Activated CD4-positive, CD25-positive, alpha-beta regulatory T cell treated with anti-CD3 and anti-CD28 coated beads, Interleukin-2, amount 50 U/mL, for 16 hours (primary cell): ENCODE measurements around the gene IFITM10.

Source experiments
- DNase-seq: peaks from one replicate; pipeline ENCODE4 v3.0.0-alpha.2; 2020; ENCODE audit warnings: low read depth, low spot score

IFITM10 gene

DNA sequence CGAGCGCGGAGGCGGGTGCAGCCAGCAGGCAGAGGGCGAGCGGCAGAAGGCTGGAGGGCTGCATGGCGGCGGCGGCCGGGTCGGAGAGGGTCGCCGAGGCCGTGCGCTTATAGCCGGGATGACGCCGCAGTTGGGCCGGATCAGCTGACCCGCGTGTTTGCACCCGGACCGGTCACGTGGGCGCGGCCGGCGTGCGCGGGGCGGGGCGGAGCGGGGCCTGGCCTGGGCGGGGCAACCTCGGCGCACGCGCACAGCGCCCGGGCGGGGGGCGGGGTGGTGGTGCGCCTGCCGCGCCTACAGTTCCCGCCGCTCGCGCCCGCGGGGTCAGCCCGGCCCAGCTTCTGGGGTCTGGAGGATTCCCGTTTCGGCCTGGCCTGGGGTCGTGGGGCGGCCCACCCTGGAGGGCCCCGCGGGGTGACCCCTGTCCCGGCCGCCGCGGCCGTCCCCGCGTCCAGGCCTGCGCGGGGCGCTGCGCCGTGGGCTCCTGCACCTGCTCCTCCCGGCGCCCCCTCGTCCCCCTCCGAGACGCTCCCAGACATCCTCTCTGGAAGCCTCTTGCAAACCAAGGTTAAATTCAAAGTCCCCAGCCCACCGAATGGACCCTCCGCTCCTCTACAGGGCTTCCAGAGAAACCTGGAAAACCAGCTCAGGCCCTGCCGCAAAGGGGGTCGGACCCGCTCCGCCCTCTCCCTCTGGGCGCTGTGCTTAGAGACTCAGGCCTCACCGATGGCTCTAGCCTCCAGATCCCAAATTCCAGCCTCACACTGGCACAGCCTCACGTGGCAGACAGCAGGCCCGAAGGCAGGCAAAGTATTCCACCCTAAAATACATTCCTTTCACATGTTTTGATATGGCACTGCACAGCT lies 13.6 kb upstream of the IFITM10 start, which contains the start of gene CTSD:
CTSD (minus strand) TSS at position 132 of the 866 bp plus-strand sequence; CDS start at position 64, 68 bp downstream.
- peak; percentile 78 for DNase-seq

DNA sequence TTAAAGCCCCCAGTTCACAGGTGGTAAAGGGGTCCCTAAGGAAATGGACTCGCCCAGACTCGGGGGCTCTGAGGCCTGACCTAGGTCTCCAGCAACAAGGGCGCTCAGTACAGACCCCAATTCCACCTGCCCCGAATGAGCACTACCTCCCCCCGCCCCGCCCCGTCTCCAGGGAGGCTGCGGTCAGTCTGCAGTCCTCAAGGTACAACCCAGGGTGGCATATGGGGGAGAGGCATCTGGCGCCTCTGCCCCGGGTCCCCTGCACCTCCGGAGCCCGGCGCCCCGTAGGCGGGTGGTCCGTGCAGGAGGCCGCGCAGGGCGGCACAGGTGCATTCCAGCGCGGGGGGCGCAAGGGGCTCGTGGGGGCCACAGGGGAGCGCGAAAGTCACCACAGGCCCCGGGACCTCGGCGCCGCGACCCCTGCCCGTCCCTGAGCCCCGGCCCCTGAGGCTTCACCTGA lies 13.0 kb upstream of the IFITM10 start:
- DNase-seq = no peak

DNA sequence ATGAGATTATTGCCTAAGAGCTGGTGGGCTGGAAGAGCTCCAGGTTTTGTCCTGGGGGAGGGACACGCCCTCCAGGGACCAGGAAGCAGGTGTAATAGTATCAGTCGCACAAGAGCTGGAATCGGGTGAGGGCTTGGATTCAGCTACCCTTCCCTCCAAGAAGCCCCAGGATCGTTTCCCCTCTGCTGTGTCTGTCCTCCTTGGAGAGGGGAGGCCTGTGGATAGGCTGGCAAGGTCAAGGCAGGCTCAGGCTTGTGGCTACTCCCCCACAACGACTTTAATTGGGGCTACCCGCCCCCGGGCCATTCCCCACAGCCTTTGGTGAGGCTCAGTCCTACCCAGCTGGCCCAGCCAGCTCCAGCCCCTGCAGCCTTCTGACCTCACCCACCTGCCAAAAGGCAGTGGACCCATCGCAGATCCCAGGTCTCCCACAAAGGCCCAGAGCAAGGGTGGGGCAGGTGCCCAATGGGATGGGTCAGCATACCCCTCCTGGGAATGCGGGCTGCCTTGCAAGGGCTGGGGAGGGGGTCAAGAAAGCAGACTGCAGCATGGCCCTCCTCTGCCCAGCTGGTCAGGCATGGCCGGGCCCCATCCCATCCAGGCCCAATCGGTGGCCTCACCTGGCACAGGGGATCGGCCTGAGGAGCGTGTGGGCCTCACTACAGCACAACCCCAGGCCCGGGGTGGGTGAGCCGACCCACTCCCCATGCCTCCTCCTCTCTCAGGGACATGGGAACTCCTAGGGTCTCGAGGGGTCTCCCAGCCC lies 12.3 kb upstream of the IFITM10 start:
- DNase-seq = no peak

DNA sequence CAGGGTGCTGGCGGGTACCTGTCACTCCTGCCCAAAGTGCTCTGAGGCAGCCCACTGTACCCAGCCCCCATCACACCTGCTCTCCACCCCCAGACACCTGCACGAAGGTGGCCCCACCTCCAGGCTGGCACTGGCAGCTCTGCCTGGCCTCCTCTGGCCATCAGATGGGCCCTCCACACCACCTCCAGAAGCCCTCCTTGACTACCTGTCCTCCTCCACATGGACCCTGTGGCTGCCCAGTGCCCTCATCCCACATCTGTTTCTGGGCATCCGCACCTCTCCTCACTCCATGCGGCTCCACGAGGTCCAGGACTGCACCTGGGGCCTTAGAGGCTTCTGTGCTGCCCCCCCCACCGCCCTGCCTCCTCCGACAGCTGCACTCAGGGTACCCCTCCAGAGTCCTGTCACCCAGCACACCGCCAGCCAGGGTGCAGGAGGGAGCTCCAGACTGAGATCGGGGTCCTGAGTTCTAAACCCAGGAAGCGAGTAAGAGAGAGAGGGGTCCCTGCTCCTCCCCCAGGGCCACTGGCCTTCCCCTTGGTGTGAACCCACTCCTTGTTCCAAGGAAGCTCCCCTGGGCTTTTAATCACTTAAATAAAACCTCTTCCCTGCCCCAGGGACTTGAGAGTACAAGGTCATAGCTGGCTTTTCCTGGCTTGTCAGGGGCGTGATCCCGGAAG lies 11.6 kb upstream of the IFITM10 start:
- DNase-seq = no peak

DNA sequence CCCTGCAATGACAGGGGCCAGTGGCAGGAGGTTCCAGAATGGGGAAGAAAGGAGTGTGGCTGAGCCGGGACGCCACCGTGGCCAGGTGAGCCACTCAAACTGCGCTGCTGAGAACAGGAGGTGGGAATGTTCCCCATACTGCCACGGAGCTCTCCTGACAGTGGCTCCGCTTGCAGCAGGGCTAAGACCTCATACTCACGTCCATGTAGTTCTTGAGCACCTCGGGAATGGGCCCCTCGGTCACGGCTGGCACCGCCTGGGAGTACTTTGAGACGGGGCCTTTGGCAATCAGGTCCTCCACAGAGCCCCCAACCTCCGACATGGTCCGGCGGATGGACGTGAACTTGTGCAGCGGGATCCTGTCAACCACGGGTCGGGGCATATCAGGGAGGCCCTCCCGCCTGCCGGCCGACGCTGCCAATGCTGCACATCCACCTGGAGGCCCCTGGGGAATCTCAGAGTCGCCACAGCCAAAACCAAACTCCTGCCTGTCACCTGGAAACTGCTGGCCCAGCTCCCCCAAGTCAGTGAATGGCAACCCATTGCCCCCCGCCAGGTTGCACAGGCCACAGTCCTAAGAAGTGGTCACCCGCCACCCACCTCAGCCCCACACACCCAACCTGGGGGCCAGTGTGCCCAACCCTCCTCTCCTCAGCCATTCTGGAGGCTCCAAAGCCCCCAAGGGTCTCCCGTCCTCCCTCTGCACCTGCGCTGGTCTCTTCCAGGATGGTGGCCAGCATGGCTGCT lies 10.9 kb upstream of the IFITM10 start:
- no peak for DNase-seq

DNA sequence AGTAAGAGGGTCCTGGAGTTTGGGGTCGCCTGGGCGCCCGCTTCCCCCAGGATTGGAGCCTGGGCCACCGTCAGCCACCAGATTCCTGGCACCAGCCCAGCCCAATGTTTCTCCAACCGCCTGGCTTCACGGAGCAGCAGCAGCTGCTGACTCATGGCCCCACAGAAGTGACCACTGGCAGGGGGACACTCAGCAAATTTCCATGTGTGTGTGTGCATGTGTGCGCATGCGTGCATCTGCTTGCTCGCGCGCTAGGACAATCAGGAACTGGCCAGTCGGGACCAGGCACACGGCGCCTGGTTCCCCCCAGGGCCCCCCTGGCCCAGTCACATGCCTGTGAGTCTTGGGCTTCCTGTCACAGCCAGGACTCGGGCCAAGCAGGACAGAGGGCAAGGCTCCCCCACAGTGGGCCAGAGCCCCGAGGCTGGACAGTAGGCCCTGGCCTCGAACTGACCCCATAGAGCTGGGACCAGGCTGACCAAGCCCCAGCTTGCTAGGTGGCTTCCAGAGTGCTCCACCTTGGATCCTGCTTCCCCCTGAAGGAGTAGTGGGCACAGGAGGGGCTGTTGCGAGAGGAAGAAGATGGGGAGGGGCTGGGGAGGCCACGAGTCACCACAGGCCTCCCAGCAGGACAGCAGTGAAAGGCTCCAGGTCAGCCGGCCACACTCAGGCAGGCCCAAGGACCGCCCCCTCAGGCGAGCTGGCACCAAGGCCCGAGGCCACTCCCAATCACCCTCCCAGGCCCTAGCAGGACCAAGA lies 10.1 kb upstream of the IFITM10 start:
- DNase-seq = no peak

DNA sequence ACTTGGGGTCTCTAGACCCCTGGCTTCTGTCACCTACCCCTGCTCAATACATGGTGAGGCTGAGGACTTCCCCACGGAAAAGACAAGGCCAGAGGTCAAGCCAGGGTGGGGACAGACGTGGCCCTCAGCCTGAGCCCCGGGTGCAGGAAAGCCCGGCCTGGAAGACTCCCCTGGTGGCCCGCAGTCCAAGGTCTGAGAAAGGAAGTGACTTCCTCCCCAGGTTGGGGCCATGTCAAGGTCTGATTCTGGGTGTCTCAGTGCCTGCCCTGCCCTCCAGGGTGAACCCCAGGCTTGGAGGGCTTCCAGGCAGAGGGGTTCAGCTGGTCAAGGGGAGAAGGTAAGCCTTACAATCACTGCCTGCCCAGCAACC lies 9.4 kb upstream of the IFITM10 start:
- DNase-seq = no peak

DNA sequence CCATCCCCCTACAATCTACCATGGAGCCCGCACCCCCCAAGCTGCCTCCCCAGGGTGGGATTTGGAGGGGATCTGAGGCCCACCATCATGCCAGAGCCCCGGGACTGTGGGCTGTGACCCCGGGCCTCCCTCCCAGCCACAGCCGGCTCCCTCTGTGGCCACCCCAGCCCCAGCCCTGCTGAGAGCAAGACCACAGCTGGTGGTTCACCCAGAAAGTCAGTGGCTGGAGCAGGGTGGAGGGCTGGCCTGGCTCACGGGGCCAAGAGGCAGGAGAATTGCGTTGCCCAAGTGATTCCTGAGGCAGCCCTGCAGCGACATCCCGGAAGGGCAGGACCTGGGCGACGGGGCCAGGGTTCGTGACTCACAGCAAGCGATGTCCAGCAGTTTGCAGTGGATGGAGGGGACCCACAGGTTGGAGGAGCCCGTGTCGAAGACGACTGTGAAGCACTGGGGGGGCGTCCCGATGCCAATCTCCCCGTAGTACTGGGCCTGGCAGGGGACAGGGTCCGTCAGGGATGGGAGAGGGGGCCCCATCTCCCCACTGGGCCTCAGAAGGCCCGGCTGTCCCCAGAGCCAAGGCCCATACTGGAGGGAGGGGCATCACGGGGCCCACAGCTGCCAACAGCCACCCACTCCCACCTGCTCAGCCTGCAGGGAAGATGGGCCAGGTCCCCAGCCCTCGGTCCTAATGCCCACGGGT lies 8.9 kb upstream of the IFITM10 start:
- DNase-seq = no peak

DNA sequence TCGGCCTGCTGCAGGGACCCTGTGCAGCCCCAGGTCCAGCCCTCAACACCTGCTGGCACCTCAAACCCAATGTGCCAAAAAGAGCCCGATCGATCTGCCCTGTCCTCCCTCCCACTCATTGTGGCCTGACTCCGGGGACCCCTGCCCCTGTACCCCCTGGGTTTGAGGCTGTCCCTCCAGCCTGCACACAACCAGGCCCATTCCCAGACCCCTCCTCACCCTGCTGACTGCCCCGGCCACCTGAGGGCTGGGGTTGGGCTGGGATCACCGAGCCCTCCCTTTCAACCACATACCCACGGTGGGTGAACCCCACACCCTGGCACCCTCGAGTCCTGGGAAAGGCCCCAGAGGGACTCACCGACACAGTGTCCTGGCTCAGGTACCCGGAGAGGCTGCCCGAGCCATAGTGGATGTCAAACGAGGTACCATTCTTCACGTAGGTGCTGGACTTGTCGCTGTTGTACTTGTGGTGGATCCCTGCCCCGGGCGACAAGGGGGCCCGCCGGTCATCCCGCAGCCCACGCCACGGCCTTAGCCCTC lies 8.3 kb upstream of the IFITM10 start:
- DNase-seq = no peak

DNA sequence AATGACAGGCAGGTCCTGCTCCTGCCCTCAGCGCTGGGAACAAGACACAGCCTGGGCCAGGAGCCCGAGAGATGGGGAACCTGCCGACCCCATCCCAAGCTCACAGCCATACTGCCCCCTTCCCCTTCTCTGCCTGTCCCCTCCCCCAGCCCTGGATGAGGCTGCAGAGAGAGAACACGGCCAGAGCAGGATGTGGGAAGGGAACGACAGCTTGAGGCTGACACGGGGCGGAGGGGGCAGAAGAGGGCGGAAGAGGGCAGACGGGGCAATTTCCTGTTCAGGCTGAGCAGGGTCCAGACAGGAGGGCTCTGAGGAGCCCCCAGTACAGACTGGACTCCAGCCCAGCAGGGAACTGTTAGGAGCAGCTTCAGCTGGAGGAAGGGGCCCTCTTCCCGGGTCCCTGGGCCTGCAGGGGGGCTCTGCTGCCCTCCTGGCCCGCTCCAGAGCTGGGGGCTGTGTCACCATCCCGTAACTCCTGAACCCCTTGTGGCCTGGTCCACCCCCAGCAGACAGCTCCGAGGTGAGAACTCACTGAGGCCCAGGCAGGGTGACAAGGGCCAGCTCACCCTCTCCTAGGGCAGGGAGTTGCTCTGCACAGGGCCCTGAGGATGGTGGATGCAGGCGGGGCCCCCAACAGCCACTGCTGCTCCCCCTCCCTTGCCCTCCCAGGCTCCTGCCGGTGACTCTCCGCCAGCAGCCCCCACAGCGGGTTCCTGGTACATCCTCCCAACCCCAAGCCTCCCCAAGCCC lies 7.6 kb upstream of the IFITM10 start:
- no peak for DNase-seq

DNA sequence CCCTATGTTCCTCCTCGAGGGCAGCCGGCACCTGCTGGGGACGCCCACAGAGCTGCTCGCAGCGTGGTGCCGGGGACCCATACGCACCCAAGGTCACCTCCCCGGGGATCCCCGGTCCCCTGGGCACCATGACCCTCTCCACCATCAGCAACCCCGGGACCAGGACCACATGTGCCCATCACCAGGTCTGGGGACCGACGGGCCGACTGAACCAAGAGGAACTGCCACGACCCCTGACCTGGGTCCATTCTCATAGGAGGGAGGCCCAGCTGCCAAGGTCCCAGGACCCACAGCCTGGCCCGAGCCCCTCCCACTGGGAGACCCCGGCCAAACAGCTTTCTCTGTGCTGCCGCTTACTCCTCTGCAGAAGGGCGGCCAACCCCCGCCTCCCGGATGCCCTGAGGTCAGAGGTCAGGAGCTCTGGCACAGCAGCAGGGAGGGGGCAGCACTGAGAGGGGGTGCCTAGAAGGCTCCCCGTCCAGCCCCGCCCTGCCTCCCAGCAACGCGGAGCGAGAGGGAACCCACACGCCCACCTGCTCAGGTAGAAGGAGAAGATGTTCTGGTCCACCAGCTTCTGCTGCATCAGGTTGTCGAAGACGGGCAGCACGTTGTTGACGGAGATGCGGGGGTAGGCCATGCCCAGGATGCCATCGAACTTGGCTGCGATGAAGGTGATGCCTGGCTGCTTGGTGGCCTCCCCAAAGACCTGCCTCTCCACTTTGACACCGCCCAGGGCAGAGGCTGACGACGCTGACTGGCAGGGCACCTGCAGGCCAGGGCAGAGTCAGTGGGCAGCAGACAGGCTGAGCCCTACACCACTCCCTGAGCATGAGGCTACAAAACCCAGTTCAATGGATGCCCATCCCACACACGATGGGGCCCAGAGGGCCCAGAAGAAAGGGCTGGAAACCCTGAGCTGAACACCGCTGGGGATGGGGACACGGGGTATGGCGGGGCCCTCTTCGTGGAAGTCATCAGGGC lies 6.7 kb upstream of the IFITM10 start:
- no peak for DNase-seq

DNA sequence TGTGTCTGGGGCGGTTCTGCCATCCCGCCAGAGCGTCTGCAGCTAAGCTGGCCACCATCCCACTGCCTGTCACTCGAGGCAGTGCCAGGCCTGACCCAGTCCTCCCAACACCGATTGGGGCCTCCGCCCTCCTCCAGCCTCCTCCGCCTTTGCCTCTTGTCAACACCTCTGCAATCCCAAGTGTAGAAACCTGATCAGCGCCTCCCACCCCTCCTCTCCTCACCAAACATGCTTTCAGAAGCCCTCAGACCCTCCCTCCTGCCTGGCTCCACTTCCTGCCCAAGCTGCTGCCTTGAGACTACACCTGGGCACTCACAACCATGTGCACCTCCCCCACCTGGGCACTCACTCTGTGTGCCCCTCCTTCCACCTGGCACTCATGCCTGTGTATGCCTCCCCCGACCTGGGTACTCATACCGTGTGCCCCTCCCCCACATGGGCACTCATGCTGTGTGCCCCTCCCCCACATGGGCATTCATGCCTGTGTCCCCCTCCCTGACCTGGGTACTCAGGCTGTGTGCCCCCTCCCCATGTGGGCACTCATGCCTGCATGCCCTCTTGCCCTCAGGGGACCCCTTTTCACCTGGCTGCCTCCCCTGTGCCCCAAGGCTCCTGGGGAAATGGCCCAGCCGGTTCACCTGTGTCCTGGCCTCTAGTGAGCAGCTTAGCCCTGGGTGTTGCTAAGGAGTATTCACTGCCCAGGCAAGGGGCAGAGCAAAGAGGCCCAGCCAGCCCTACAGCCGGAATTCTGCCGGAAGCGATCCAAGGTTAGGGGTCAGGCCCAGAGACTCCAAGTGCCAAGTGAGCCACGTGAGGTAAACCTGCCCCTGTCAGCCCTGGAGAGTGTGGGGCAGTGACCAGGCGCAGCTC lies 5.5 kb upstream of the IFITM10 start:
- DNase-seq = no peak

DNA sequence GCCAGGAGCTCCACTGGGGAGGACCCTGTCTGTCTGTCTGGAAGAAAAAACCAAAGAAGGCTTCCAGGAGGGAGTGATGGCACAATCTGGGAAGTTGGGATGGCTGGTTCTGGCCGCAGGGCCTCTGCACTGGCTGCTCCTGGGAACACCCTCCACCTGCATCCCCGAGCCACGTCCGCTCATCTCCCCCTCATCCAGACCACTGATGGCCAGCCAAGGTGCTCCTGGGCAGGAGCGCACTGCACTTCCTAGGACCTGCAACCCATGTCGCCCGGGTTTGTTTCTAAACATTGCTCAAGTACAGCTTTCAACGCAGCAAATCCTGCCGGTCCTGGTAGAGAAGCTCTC lies 4.9 kb upstream of the IFITM10 start:
- no peak for DNase-seq

DNA sequence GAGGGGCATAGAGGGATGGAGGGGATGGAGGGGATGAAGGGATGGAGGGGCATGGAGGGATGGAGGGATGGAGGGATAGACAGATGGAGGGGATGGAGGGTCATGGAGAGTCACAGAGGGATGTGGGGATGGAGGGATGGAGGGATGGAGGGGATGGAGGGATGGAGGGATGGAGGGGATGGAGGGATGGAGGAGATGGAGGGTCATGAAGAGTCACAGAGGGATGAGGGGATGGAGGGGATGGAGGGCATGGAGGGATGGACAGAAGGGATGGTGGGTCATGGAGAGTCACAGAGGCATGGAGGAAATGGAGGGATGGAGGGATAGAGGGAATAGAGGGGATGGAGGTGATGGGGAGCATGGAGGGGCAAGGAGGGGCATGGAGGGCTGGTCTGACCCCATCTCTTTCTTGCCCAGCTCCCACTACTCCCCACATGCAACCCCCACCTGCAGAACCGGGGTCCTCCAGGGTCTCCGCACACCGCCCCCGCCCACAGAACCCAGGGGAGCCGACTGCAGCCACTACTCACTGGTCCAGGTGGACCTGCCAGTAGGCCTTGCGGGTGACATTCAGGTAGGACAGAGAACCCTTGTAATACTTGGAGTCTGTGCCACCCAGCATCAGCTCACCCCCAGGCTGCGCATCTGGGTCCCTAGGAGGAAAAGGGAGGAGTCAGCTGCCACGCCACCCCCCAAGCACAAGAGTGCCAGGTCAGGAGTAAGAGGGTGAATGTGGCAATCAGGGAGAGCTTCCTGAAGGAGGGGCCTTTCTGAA lies 4.2 kb upstream of the IFITM10 start:
- DNase-seq = no peak

DNA sequence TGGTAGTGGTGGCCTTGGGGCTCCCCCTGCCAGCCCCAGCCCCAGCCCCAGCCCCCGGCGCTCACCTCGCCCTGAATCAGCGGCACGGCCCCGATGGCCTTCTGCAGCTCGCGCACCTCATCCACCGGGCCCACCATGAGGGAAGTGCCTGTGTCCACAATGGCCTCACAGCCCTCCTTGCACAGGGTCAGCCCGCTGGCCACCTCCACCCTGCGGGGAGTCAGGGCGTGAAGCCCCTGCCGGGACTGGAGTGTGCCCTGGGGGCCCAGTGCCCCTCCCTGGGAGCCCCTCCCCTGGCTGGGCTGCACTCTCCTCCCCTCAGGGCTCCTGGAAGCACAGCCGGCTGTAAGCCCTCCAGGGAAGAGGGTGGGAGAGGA lies 3.5 kb upstream of the IFITM10 start:
- no peak for DNase-seq

DNA sequence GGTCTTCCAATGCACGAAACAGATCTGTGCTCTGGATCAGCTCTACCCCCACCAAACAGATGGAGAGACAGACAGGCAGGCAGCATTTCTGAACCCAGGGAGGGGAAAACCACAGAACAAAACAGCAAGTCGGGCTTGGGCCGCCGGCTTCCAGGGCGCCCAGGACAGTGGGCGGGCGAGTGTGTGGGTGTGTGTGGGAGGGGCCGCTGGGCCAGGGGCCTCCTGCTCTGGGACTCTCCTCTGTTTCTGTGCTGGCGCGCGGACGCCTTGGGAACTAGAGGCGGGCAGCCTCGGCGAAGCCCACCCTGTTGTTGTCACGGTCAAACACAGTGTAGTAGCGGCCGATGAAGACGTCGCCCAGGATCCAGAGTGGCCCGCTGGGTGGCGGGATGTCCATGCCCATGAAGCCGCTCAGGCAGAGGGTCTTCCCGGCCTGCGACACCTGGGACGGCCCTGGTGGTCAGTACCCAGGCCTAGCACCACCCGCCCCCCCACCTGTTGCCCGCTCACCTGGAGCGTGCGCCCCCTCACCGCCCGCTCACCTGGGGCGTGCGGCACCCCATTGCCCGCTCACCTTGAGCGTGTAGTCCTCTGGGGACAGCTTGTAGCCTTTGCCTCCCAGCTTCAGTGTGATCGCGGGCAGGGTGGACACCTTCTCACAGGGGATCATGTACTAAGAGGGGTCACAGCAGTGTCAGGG lies 3.0 kb upstream of the IFITM10 start:
- no peak for DNase-seq
